GM23248 (cell line): Measurements from ENCODE around the gene SPTLC2. TPM values are rescaled to one million over a fixed set of nuclear protein-coding genes. Genes with fewer than 3 reads are reported as not detected.

Experiments
- DNase-seq: peaks from one replicate; pipeline ENCODE4 v3.0.0-alpha.2; 2015
- H2AFZ ChIP-seq: fragments of 200-600 bp; sonication (generic); 2 replicates; pipeline ENCODE4 v1.6.1; 2016; ENCODE audit warnings: antibody characterized with exemption
- H3F3A ChIP-seq: fragments of 200-600 bp; sonication (generic); 2 replicates; pipeline ENCODE4 v1.6.1; 2016; ENCODE audit warnings: mild to moderate bottlenecking, antibody characterized with exemption, mixed run types; ENCODE audit not compliant: insufficient read depth
- H3K27ac ChIP-seq: fragments of 200-600 bp; sonication (generic); 2 replicates; pipeline ENCODE4 v1.5.1; 2016; ENCODE audit warnings: mild to moderate bottlenecking
- H3K27me3 ChIP-seq: fragments of 200-600 bp; sonication (generic); replicated peaks from 2 replicates; pipeline ENCODE4 v1.6.1; 2016; ENCODE audit warnings: mild to moderate bottlenecking; ENCODE audit not compliant: insufficient read depth
- H3K36me3 ChIP-seq: fragments of 200-600 bp; sonication (generic); 2 replicates; pipeline ENCODE4 v1.6.1; 2016; ENCODE audit warnings: low read depth, mild to moderate bottlenecking
- H3K4me1 ChIP-seq: fragments of 200-600 bp; sonication (generic); 2 replicates; pipeline ENCODE4 v1.6.1; 2016; ENCODE audit warnings: mild to moderate bottlenecking; ENCODE audit not compliant: insufficient read depth
- H3K4me2 ChIP-seq: fragments of 200-600 bp; sonication (generic); one replicate; pipeline ENCODE4 v1.6.1; 2016; ENCODE audit warnings: mild to moderate bottlenecking; ENCODE audit not compliant: unreplicated experiment
- H3K4me3 ChIP-seq: fragments of 200-600 bp; sonication (generic); 2 replicates; pipeline ENCODE4 v1.5.1; 2016; ENCODE audit warnings: mild to moderate bottlenecking
- H3K79me2 ChIP-seq: fragments of 200-600 bp; sonication (generic); 2 replicates; pipeline ENCODE4 v1.6.1; 2016; ENCODE audit warnings: mild to moderate bottlenecking; ENCODE audit not compliant: insufficient read depth
- H3K9ac ChIP-seq: fragments of 200-600 bp; sonication (generic); 2 replicates; pipeline ENCODE4 v1.6.1; 2016; ENCODE audit warnings: mild to moderate bottlenecking
- H3K9me2 ChIP-seq: fragments of 200-600 bp; sonication (generic); 2 replicates; pipeline ENCODE4 v1.6.1; 2016; ENCODE audit warnings: mixed run types, mild to moderate bottlenecking, moderate library complexity; ENCODE audit not compliant: insufficient read depth
- H3K9me3 ChIP-seq: fragments of 200-600 bp; sonication (generic); one replicate; pipeline ENCODE4 v1.6.1; 2017; ENCODE audit warnings: low read depth
- H4K20me1 ChIP-seq: fragments of 200-600 bp; sonication (generic); 2 replicates; pipeline ENCODE4 v1.6.0; 2016; ENCODE audit not compliant: insufficient read depth
- EZH2 ChIP-seq: fragments of 200-600 bp; sonication (generic); IDR thresholded peaks from 2 replicates; pipeline ENCODE4 v1.6.1; 2018; ENCODE audit warnings: antibody characterized with exemption, mild to moderate bottlenecking; ENCODE audit not compliant: insufficient read depth, poor library complexity, severe bottlenecking
- EZH2phosphoT487 ChIP-seq: fragments of 200-600 bp; sonication (generic); IDR thresholded peaks from 2 replicates; pipeline ENCODE4 v1.6.1; 2018; ENCODE audit warnings: antibody characterized with exemption, moderate library complexity, mild to moderate bottlenecking, low read depth; ENCODE audit not compliant: insufficient read depth
- WGBS, 2 experiments: methylation state at CpG; one replicate each; pipeline ENCODE4 v1.1.6; 2015 to 2017; ENCODE audit warnings: low lambda C conversion rate in 2 of 2, low coverage in 1 of 2; ENCODE audit errors: missing lambda C conversion rate in 2 of 2; 5-methylcytosine and 5-hydroxymethylcytosine counted together
- in situ Hi-C: fragments of 300-500 bp; cut with MboI; formaldehyde crosslinking; loops from 2 replicates; pipeline ENCODE4 v1.15.0; 2020
- polyA plus RNA-seq: library from polyadenylated mRNA; unstranded; fragments of >200 nt; fragmentation: Nextera tagmentation; extraction: Ambion mirVana; gene quantifications from 2 replicates; pipeline ENCODE4 v1.2.1, GENCODE V29; 2016
- total RNA-seq: library from RNA; depleted of rRNA; stranded (reverse); fragments of >200 nt; shearing (Covaris generic); gene quantifications from 2 replicates; pipeline ENCODE4 v1.2.3, GENCODE V29; 2014

Gene SPTLC2
- total and polyA plus RNA-seq, 2 experiments from 2014 or later, result 44.7 to 45.6 TPM

DNA sequence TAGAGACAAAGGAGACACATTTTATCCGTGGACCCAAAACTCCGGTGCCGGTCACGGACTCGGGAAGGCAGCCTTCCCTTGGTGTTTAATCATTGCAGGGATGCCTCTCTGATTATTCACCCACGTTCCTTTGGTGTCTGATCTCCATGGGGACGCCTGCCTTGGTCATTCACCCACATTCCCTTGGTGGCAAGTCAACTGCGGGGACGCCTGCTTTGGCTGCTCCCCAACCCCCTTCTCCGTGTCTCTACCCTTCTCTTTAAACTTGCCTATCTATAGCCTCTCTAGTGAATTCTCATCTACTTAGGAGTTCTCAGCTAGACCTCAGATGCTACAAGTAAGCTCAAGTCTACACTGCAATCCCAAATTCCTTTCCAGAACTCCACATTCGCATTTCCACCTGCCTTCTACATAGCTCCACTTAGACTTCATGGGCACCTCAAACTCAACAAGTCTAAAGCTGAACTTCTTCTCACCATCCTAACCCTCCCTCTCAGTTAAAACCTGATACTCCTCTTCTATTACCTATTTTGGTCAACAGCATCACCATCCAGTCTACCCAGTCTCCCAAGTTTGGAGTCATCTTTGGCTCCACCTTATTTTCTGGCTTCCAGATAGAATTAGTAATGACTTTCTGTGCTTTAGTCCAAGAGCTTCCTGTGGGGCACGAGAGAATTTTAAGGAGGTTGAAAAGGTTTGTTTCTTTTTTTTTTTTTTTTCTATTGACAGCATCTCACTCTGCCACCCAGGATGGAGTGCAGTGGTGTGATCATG, 14.4 kb downstream of the SPTLC2 start:
- Histone ChIP-seq H3K4me2 (no peak overlapping the region), H3K9me3 (no peaks in the 10 kb centered on the region), H3K4me3 (no peak overlapping the region), H4K20me1 (0 out of 2 replicates have a peak, but pooled peaks cover 4% of the 10 kb centered on the region), H3K4me1 (peaks cover 34% of the 10 kb centered on the region), H3K79me2 (peaks cover 100% of the 10 kb centered on the region), H3K9me2 (no peaks in the 10 kb centered on the region), H3K36me3 (peaks cover 1% of the 10 kb centered on the region), H3K27ac (no peak overlapping the region), H3K9ac (no peak overlapping the region), H3F3A (0 out of 2 replicates have a peak, but pooled peaks cover 13% of the 10 kb centered on the region), H2AFZ (no peak overlapping the region), H3K27me3 (no peaks in the 10 kb centered on the region)
- DNase-seq, result peak; percentile 28
- TF ChIP-seq EZH2phosphoT487, result no peak
- TF ChIP-seq EZH2, result no peak
- 85 to 92% methylated on average over 12 of the region's 12 CpGs for WGBS, 2 experiments
- in situ Hi-C loops, result no loop called here

DNA sequence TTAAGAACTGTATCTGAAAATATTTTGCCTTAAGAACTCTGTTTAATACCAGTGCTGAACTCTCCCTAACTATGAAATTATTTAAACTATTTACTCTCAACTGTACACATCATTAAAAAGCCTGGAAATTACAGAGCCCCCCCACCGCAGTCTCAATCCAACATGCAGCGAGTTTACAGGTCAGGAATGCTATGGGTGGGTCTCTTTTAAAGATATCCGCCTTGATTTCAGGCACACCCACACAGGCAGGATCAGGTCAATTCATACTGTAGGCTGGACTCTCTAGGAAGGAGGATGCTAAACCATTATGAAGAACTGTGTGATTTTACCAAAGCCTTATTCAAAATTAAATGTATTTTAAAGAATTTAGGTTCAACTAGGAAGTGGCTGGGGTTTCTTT, 16.5 kb downstream of the SPTLC2 start:
- Histone ChIP-seq H3F3A (peaks cover 17% of the 10 kb centered on the region; the same call in 1 of the 2 replicates), H3K4me3 (no peak overlapping the region), H3K27ac (no peak overlapping the region), H3K9me2 (no peaks in the 10 kb centered on the region), H3K79me2 (peaks cover 100% of the 10 kb centered on the region), H3K27me3 (no peaks in the 10 kb centered on the region), H3K4me1 (peaks cover 34% of the 10 kb centered on the region), H3K9ac (no peak overlapping the region), H3K9me3 (no peaks in the 10 kb centered on the region), H3K36me3 (peaks cover 18% of the 10 kb centered on the region; the same call in 1 of the 2 replicates), H2AFZ (no peak overlapping the region), H4K20me1 (0 out of 2 replicates have a peak, but pooled peaks cover 4% of the 10 kb centered on the region), H3K4me2 (peak overlapping the region; percentile 43)
- TF ChIP-seq EZH2phosphoT487 (no peak), EZH2 (no peak)
- 67 to 73% methylated on average over 3 of the region's 3 CpGs for WGBS, 2 experiments
- in situ Hi-C loops, result no loop called here
- DNase-seq, result no peak

- Histone ChIP-seq H3K9me2 (no peaks in the 10 kb centered on the region), H3K27me3 (no peaks in the 10 kb centered on the region), H3K9ac (no peak overlapping the region), H4K20me1 (0 out of 2 replicates have a peak, but pooled peaks cover 4% of the 10 kb centered on the region), H3K36me3 (peaks cover 23% of the 10 kb centered on the region; the same call in 1 of the 2 replicates), H3F3A (peaks cover 24% of the 10 kb centered on the region), H3K9me3 (no peaks in the 10 kb centered on the region), H3K27ac (no peak overlapping the region), H3K4me2 (no peak overlapping the region), H3K79me2 (peaks cover 100% of the 10 kb centered on the region), H3K4me3 (no peak overlapping the region), H3K4me1 (peaks cover 42% of the 10 kb centered on the region), H2AFZ (no peak overlapping the region)
- in situ Hi-C loops, result no loop called here
- TF ChIP-seq EZH2 (no peak), EZH2phosphoT487 (no peak)
- DNase-seq, result no peak
- 69 to 71% methylated on average over 4 of the region's 4 CpGs for whole genome bisulfite sequencing, 2 experiments
Observed at GRCh38 chr14:77598366-77599070, 17.9 kb downstream of the SPTLC2 start.

DNA sequence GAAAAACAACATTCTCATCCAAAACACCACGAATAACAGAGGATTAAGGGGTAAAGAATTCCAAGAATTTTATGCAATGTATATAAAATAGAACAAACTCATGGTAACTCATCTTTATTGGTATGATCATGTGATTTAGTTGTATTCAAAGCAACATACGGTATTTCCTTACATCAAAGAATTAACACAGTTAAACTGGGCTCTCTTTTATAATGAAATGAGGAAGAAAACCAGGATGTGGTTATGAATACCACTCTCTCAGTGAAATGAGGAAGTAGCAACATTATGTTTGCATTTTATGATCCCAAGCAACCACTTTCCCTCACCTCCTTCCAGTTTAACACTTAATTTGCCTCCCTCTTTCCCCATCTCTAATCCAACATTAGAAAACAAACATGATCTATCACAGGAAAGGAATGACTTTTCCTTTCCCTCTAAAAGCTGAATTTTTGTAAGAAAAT, 22.9 kb downstream of the SPTLC2 start:
- in situ Hi-C loops, result no loop called here
- 0 out of 2 replicates have a peak overlapping the region, but pooled peaks have one; percentile 27 for H2AFZ ChIP-seq
- H3K79me2 ChIP-seq, result peaks cover 100% of the 10 kb centered on the region
- H4K20me1 ChIP-seq, result no peaks in the 10 kb centered on the region; the same call in 1 of the 2 replicates
- peak overlapping the region; percentile 59 for H3K4me2 ChIP-seq
- peaks cover 21% of the 10 kb centered on the region for H3K4me1 ChIP-seq
- TF ChIP-seq EZH2, result no peak
- no peak for TF ChIP-seq EZH2phosphoT487
- peak overlapping the region; percentile 67 for H3K27ac ChIP-seq
- 40 to 70% methylated on average over 2 of the region's 2 CpGs for WGBS, 2 experiments
- H3K4me3 ChIP-seq, result no peak overlapping the region
- H3K27me3 ChIP-seq, result no peaks in the 10 kb centered on the region
- peak overlapping the region; percentile 12; the same call in 1 of the 2 replicates for H3K9ac ChIP-seq
- peaks cover 23% of the 10 kb centered on the region for H3F3A ChIP-seq
- H3K9me3 ChIP-seq, result no peaks in the 10 kb centered on the region
- peak; percentile 34 for DNase-seq
- peaks cover 25% of the 10 kb centered on the region; the same call in 1 of the 2 replicates for H3K36me3 ChIP-seq
- no peaks in the 10 kb centered on the region for H3K9me2 ChIP-seq
